Fibroblast of the aortic adventitia (primary cell): ENCODE data around the gene RNF145. TPM values are rescaled to one million over a fixed set of nuclear protein-coding genes. Genes with fewer than 3 reads are reported as not detected.
"Not testable (repeated sequence)": the region's sequence is repeated elsewhere in the genome, so short reads cannot be mapped to it uniquely, and the experiment has no call there.

Experiments used
- DNase-seq: peaks from one replicate; pipeline ENCODE4 v3.0.0-alpha.2; 2010; ENCODE audit warnings: low read depth
- H3K4me3 ChIP-seq: 2 replicates; pipeline ENCODE4 v1.5.1; 2011; ENCODE audit warnings: low read depth, mild to moderate bottlenecking, control low read depth, low read length, moderate library complexity
- CTCF ChIP-seq: IDR thresholded peaks from 2 replicates; pipeline ENCODE4 v1.5.1; 2011; ENCODE audit warnings: mild to moderate bottlenecking, low read length, control low read depth, inconsistent platforms; ENCODE audit not compliant: insufficient read depth
- total RNA-seq: library from RNA; depleted of rRNA; stranded (reverse); fragments of >200 nt; gene quantifications from 2 replicates; pipeline ENCODE4 v1.2.3, GENCODE V29; 2012; ENCODE audit warnings: low replicate concordance

RNF145 gene
- total RNA-seq, 1 donor, result 35.2 TPM

GRCh38 chr5:159156426-159157238, 52.7 kb downstream of the RNF145 start:
- DNase-seq, result peak; percentile 88
- H3K4me3 ChIP-seq, result no peak overlapping the region
- peak; percentile 87 for TF ChIP-seq CTCF

- no peak overlapping the region for H3K4me3 ChIP-seq
- no peak for DNase-seq
- TF ChIP-seq CTCF, result no peak
These were observed 53.4 kb downstream of the RNF145 start for GRCh38 chr5:159155960-159156359.

GRCh38 chr5:159152876-159153275, 56.5 kb downstream of the RNF145 start:
- TF ChIP-seq CTCF, result no peak
- no peak overlapping the region for H3K4me3 ChIP-seq
- no peak for DNase-seq

- no peak for TF ChIP-seq CTCF
- H3K4me3 ChIP-seq, result no peak overlapping the region
- no peak for DNase-seq
These were observed 60.3 kb downstream of the RNF145 start for GRCh38 chr5:159149085-159149484.

GRCh38 chr5:159147976-159148375, 61.4 kb downstream of the RNF145 start:
- no peak overlapping the region for H3K4me3 ChIP-seq
- TF ChIP-seq CTCF, result no peak
- no peak for DNase-seq

- no peak for TF ChIP-seq CTCF
- H3K4me3 ChIP-seq, result no peak overlapping the region
- no peak for DNase-seq
These were observed 62.5 kb downstream of the RNF145 start for GRCh38 chr5:159146839-159147238.

GRCh38 chr5:159145160-159145559, 64.2 kb downstream of the RNF145 start:
- DNase-seq, H3K4me3 ChIP-seq: not testable (repeated sequence)
